Neuronal stem cell (in vitro differentiated cells): ENCODE data around the gene AKT2.
A peak's percentile ranks its signal among the peaks of the same experiment; 100 is the strongest.

Experiments
- DNase-seq: peaks from one replicate; pipeline ENCODE4 v3.0.0-alpha.2; 2013; ENCODE audit warnings: low spot score
- H2AFZ ChIP-seq: one replicate; pipeline ENCODE4 v1.6.1; 2013; ENCODE audit warnings: mild to moderate bottlenecking, low read length, inconsistent platforms
- H2AK5ac ChIP-seq: 2 replicates; pipeline ENCODE4 v1.6.1; 2013; ENCODE audit warnings: low read depth, mild to moderate bottlenecking, inconsistent platforms, low read length, moderate library complexity, mixed read lengths
- H2BK120ac ChIP-seq: 2 replicates; pipeline ENCODE4 v1.6.1; 2013; ENCODE audit warnings: low read depth, mild to moderate bottlenecking, inconsistent platforms, low read length, moderate library complexity, mixed read lengths
- H2BK12ac ChIP-seq: one replicate; pipeline ENCODE4 v1.6.1; 2013; ENCODE audit warnings: low read length, inconsistent platforms
- H2BK15ac ChIP-seq: 2 replicates; pipeline ENCODE4 v1.6.1; 2013; ENCODE audit warnings: mild to moderate bottlenecking, low read length, inconsistent platforms, mixed read lengths
- H2BK5ac ChIP-seq: one replicate; pipeline ENCODE4 v1.6.1; 2013; ENCODE audit warnings: inconsistent platforms, mild to moderate bottlenecking, low read length, moderate library complexity
- H3K14ac ChIP-seq: one replicate; pipeline ENCODE4 v1.6.1; 2013; ENCODE audit warnings: low read length, inconsistent platforms
- H3K18ac ChIP-seq: 2 replicates; pipeline ENCODE4 v1.6.1; 2013; ENCODE audit warnings: low read length, inconsistent platforms
- H3K23ac ChIP-seq: 2 replicates; pipeline ENCODE4 v1.6.1; 2013; ENCODE audit warnings: low read depth, mild to moderate bottlenecking, mixed read lengths, low read length, inconsistent platforms; ENCODE audit not compliant: poor library complexity
- H3K27ac ChIP-seq: replicated peaks from 3 replicates; pipeline ENCODE4 v1.5.1; 2013; ENCODE audit warnings: low read length, inconsistent platforms
- H3K27me3 ChIP-seq, 3 experiments: 2 replicates each; pipeline ENCODE4 v1.6.1; 2013; ENCODE audit warnings: low read length in 3 of 3, mild to moderate bottlenecking in 2 of 3, inconsistent platforms in 1 of 3, low read depth in 1 of 3, mixed read lengths in 1 of 3, moderate library complexity in 1 of 3; ENCODE audit not compliant: control insufficient read depth in 3 of 3, insufficient read depth in 3 of 3
- H3K36me3 ChIP-seq, 2 donors: replicated peaks in 1 of 2; 2 replicates each; pipeline ENCODE4 v1.6.1; 2013; ENCODE audit warnings: low read length in 2 of 2; ENCODE audit not compliant: control insufficient read depth in 2 of 2, insufficient read depth in 2 of 2
- H3K4ac ChIP-seq: 2 replicates; pipeline ENCODE4 v1.6.1; 2013; ENCODE audit warnings: inconsistent platforms, mild to moderate bottlenecking, low read length, moderate library complexity
- H3K4me1 ChIP-seq, 2 donors: 1 replicate in 1 of 2; 2 replicates in 1 of 2; pipeline ENCODE4 v1.6.1; 2013; ENCODE audit warnings: low read length in 2 of 2, low read depth in 1 of 2; ENCODE audit not compliant: control insufficient read depth in 2 of 2, insufficient read depth in 1 of 2
- H3K4me2 ChIP-seq: one replicate; pipeline ENCODE4 v1.6.1; 2013; ENCODE audit warnings: mild to moderate bottlenecking, low read length, inconsistent platforms; ENCODE audit not compliant: insufficient read depth, poor library complexity, severe bottlenecking
- H3K4me3 ChIP-seq, 2 donors: 2 replicates each; pipeline ENCODE4 v1.5.1; 2013; ENCODE audit warnings: low read length in 2 of 2, mild to moderate bottlenecking in 2 of 2, inconsistent platforms in 1 of 2, moderate library complexity in 1 of 2
- H3K79me1 ChIP-seq: one replicate; pipeline ENCODE4 v1.6.1; 2013; ENCODE audit warnings: low read depth, mild to moderate bottlenecking, inconsistent platforms, low read length, moderate library complexity
- H3K9ac ChIP-seq: one replicate; pipeline ENCODE4 v1.6.1; 2013; ENCODE audit warnings: mild to moderate bottlenecking, low read depth, low read length, inconsistent platforms; ENCODE audit not compliant: poor library complexity
- H3K9me3 ChIP-seq, 2 donors: replicated peaks in 1 of 2; 2 replicates each; pipeline versions ENCODE3 to v1.6.1; 2013; ENCODE audit warnings: low read length in 2 of 2, mild to moderate bottlenecking in 2 of 2, inconsistent platforms in 1 of 2, low read depth in 1 of 2, mixed read lengths in 1 of 2, moderate library complexity in 1 of 2; ENCODE audit not compliant: control insufficient read depth in 2 of 2, insufficient read depth in 1 of 2
- H4K8ac ChIP-seq: one replicate; pipeline ENCODE4 v1.6.1; 2013; ENCODE audit warnings: low read depth, mild to moderate bottlenecking, inconsistent platforms, low read length, moderate library complexity
- H4K91ac ChIP-seq: one replicate; pipeline ENCODE4 v1.6.1; 2013; ENCODE audit warnings: low read length, low read depth, mild to moderate bottlenecking, inconsistent platforms; ENCODE audit not compliant: poor library complexity
- WGBS, 2 donors: extraction: QIAGEN DNeasy Blood & Tissue Kit; methylation state at CpG; one replicate each; pipeline ENCODE4 v1.1.7; 2013; ENCODE audit warnings: missing lambda C conversion rate in 2 of 2, mixed read lengths in 1 of 2; ENCODE audit not compliant: insufficient read length in 2 of 2, insufficient replicate concordance in 1 of 2; ENCODE audit errors: extremely low coverage in 2 of 2; 5-methylcytosine and 5-hydroxymethylcytosine counted together

Gene AKT2

DNA sequence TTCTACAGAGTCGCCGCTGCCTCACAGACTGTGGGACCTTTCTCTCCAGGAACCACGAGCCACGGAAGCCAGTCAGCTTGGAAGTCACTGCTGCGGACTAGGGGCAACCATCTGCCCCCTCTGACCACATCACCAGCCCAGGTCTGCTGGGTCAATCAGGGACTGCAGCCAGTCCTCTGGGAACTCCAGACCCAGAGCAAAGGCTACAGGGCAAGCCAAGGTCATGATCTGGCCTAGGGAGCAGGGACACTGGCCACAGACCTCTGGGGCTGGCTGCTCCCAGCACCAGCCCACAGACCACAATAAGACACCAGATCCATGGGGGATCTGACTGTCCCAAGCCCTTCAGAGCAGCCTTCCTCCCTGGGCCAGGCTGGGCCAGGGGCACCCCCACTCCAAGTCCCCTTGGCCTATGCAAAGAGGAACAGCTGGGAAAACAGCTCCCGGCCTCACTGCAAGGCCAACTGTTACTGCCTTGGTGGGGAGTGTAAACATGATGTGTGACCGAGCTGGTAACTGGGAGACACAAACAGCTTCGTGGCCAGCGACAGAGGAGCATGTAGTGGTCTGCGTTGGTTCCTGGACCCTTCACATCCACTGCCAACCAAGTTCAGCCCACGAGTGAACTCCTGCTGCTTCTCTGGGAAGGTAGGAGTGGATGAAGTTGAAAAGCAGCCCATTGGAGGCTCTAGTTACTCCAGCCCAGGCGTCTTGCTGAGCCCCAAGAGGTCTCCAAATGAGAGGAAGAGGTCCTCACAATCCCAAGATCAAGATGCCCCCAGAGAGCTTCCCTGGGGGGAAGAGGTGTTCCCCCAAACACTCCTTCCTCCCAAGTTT, 1.5 kb downstream of the AKT2 start:
- H4K8ac ChIP-seq = no peak overlapping the region
- H2AK5ac ChIP-seq = peak overlapping the region; percentile 16
- no peak overlapping the region for H3K4ac ChIP-seq
- H3K23ac ChIP-seq = no peak overlapping the region
- peaks cover 4 to 13% of the 10 kb centered on the region in 2 donors for H3K36me3 ChIP-seq
- peak overlapping the region; percentile 94 to 99 for H3K4me3 ChIP-seq
- H3K79me1 ChIP-seq = peaks cover 21% of the 10 kb centered on the region
- DNase-seq = no peak
- H3K14ac ChIP-seq = no peak overlapping the region
- WGBS, 2 donors = no CpG with 5 or more reads among the region's 12 CpGs
- H4K91ac ChIP-seq = no peak overlapping the region
- H3K27ac ChIP-seq = no peak overlapping the region
- H2BK5ac ChIP-seq = no peak overlapping the region
- no peak overlapping the region for H3K9ac ChIP-seq
- H3K27me3 ChIP-seq = no peaks in the 10 kb centered on the region
- no peaks in the 10 kb centered on the region for H3K9me3 ChIP-seq
- H3K4me2 ChIP-seq = peak overlapping the region; percentile 85
- no peak overlapping the region for H3K18ac ChIP-seq
- no peak overlapping the region for H2BK12ac ChIP-seq
- H2BK120ac ChIP-seq = no peak overlapping the region
- peaks cover 8 to 13% of the 10 kb centered on the region in 2 donors for H3K4me1 ChIP-seq
- no peak overlapping the region for H2AFZ ChIP-seq
- no peak overlapping the region for H2BK15ac ChIP-seq

DNA sequence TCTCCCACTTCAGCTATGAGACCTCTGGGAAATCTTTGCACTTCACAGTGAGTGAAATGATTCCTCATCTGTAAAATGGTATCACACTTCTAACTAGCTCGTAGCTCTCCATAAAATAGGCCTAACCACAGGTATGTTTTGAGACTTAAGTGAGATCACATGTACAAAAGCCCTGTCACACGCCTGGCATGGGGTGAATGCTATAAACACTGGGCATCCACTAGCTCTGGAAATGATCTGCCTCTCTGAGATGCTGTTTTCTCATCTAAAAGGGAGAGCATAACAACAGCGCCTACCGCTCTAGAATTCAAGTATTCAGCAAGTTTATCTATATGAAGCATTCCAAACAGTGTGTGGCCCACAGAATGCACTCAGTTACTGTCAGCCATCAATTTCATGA, 2.2 kb downstream of the AKT2 start:
- H3K36me3 ChIP-seq = peaks cover 4 to 13% of the 10 kb centered on the region in 2 donors
- no peak overlapping the region for H2BK120ac ChIP-seq
- H3K79me1 ChIP-seq = peaks cover 25% of the 10 kb centered on the region
- no peak for DNase-seq
- no peak overlapping the region for H4K91ac ChIP-seq
- no peak overlapping the region for H3K23ac ChIP-seq
- no peak overlapping the region for H4K8ac ChIP-seq
- no peak overlapping the region for H3K4ac ChIP-seq
- no peak overlapping the region for H3K4me3 ChIP-seq
- no peak overlapping the region for H2BK5ac ChIP-seq
- H3K27me3 ChIP-seq = no peaks in the 10 kb centered on the region
- no peak overlapping the region for H2AFZ ChIP-seq
- H2BK12ac ChIP-seq = no peak overlapping the region
- H3K9me3 ChIP-seq = no peaks in the 10 kb centered on the region
- H3K4me1 ChIP-seq = peaks cover 8 to 13% of the 10 kb centered on the region in 2 donors
- WGBS, 2 donors = no CpG with 5 or more reads among the region's 4 CpGs
- no peak overlapping the region for H2AK5ac ChIP-seq
- H3K18ac ChIP-seq = no peak overlapping the region
- no peak overlapping the region for H2BK15ac ChIP-seq
- H3K14ac ChIP-seq = no peak overlapping the region
- no peak overlapping the region for H3K27ac ChIP-seq
- H3K4me2 ChIP-seq = no peak overlapping the region
- H3K9ac ChIP-seq = no peak overlapping the region

GRCh38 chr19:40282209-40282580, 3.0 kb downstream of the AKT2 start:
- no peak overlapping the region for H2BK5ac ChIP-seq
- peaks cover 4 to 13% of the 10 kb centered on the region in 2 donors for H3K36me3 ChIP-seq
- H2AK5ac ChIP-seq = no peak overlapping the region
- no CpG with 5 or more reads among the region's 6 CpGs for WGBS, 2 donors
- H3K14ac ChIP-seq = no peak overlapping the region
- no peak overlapping the region for H2BK12ac ChIP-seq
- H4K91ac ChIP-seq = no peak overlapping the region
- H3K23ac ChIP-seq = no peak overlapping the region
- no peak overlapping the region for H3K27ac ChIP-seq
- no peak overlapping the region for H3K18ac ChIP-seq
- no peak overlapping the region for H3K9ac ChIP-seq
- H3K9me3 ChIP-seq = no peaks in the 10 kb centered on the region
- H3K27me3 ChIP-seq = no peaks in the 10 kb centered on the region
- no peak overlapping the region for H2BK120ac ChIP-seq
- H3K4me3 ChIP-seq = no peak overlapping the region
- H4K8ac ChIP-seq = no peak overlapping the region
- DNase-seq = no peak
- H3K4me1 ChIP-seq = peaks cover 8 to 13% of the 10 kb centered on the region in 2 donors
- H3K4ac ChIP-seq = no peak overlapping the region
- no peak overlapping the region for H2AFZ ChIP-seq
- no peak overlapping the region for H3K4me2 ChIP-seq
- no peak overlapping the region for H2BK15ac ChIP-seq
- peaks cover 26% of the 10 kb centered on the region for H3K79me1 ChIP-seq

GRCh38 chr19:40281381-40282208, 3.5 kb downstream of the AKT2 start:
- Histone ChIP-seq H3K27me3 (no peaks in the 10 kb centered on the region), H2AK5ac (no peak overlapping the region), H3K4me1 (peaks cover 8 to 13% of the 10 kb centered on the region in 2 donors), H2AFZ (no peak overlapping the region), H2BK12ac (no peak overlapping the region), H3K18ac (no peak overlapping the region), H3K79me1 (peaks cover 26% of the 10 kb centered on the region), H4K8ac (no peak overlapping the region), H3K23ac (no peak overlapping the region), H3K9ac (no peak overlapping the region), H2BK15ac (no peak overlapping the region), H3K27ac (no peak overlapping the region), H2BK5ac (no peak overlapping the region), H4K91ac (no peak overlapping the region), H3K4me3 (no peak overlapping the region), H3K9me3 (no peaks in the 10 kb centered on the region), H2BK120ac (no peak overlapping the region), H3K4me2 (no peak overlapping the region), H3K4ac (no peak overlapping the region), H3K36me3 (peaks cover 4 to 13% of the 10 kb centered on the region in 2 donors), H3K14ac (no peak overlapping the region)
- no CpG with 5 or more reads among the region's 14 CpGs for WGBS, 2 donors
- no peak for DNase-seq
